IPS-20b (cell line): Measurements from ENCODE around the gene ATP6V0A4.
"Not testable (repeated sequence)": the region's sequence is repeated elsewhere in the genome, so short reads cannot be mapped to it uniquely, and the experiment has no call there.

ENCODE experiments used
- H3K27ac ChIP-seq: one replicate; pipeline ENCODE4 v1.5.1; 2013; ENCODE audit warnings: low read length
- H3K27me3 ChIP-seq: 2 replicates; pipeline ENCODE4 v1.6.1; 2013; ENCODE audit warnings: mild to moderate bottlenecking, low read length, inconsistent platforms; ENCODE audit not compliant: insufficient read depth
- H3K36me3 ChIP-seq: 2 replicates; pipeline ENCODE4 v1.6.1; 2013; ENCODE audit warnings: low read depth, mild to moderate bottlenecking, inconsistent platforms, low read length, moderate library complexity; ENCODE audit not compliant: insufficient read depth
- H3K4me1 ChIP-seq: 2 replicates; pipeline ENCODE4 v1.6.1; 2013; ENCODE audit warnings: mild to moderate bottlenecking, control low read depth, inconsistent platforms, low read length, moderate library complexity; ENCODE audit not compliant: insufficient read depth
- H3K4me3 ChIP-seq: 2 replicates; pipeline ENCODE4 v1.5.1; 2013; ENCODE audit warnings: mild to moderate bottlenecking, low read length, inconsistent platforms
- H3K9ac ChIP-seq: 2 replicates; pipeline ENCODE4 v1.6.1; 2013; ENCODE audit warnings: low read depth, mild to moderate bottlenecking, inconsistent platforms, low read length, moderate library complexity
- H3K9me3 ChIP-seq: 2 replicates; pipeline ENCODE4 v1.6.1; 2013; ENCODE audit warnings: mild to moderate bottlenecking, low read depth, low read length, inconsistent platforms; ENCODE audit not compliant: insufficient read depth

ATP6V0A4 gene

DNA sequence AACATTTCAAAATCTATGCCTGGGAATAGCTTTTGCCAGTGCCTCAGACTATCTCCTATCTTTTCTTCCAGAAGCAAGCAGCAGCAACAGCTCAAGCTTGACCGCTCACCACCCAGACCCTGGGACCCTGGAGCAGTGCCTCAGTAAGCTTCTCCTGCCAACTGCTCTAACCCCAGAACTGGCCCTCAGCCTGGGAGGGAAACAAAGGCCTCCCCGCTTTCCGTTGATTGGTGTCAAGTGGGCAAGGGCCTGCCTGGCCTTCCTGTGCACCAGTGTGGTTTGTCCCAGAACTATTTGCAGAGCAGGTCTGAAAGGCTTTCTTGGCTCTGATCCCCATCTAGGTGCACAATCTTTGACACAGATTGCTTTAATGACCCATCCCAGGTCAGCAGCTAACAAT is 3.3 kb upstream of the ATP6V0A4 start:
- Histone ChIP-seq H3K27ac (no peak overlapping the region), H3K27me3 (peaks cover 15% of the 10 kb centered on the region), H3K4me3 (no peak overlapping the region), H3K36me3 (no peaks in the 10 kb centered on the region), H3K4me1 (peaks cover 6% of the 10 kb centered on the region; the same call in 1 of the 2 replicates), H3K9me3 (no peaks in the 10 kb centered on the region), H3K9ac (no peak overlapping the region)

GRCh38 chr7:138799336-138800000 is 1.5 kb upstream of the ATP6V0A4 start:
- Histone ChIP-seq H3K9ac (no peak overlapping the region), H3K4me3 (no peak overlapping the region), H3K27me3 (peaks cover 15% of the 10 kb centered on the region), H3K9me3 (no peaks in the 10 kb centered on the region), H3K36me3 (no peaks in the 10 kb centered on the region), H3K27ac (no peak overlapping the region), H3K4me1 (peaks cover 6% of the 10 kb centered on the region; the same call in 1 of the 2 replicates)

DNA sequence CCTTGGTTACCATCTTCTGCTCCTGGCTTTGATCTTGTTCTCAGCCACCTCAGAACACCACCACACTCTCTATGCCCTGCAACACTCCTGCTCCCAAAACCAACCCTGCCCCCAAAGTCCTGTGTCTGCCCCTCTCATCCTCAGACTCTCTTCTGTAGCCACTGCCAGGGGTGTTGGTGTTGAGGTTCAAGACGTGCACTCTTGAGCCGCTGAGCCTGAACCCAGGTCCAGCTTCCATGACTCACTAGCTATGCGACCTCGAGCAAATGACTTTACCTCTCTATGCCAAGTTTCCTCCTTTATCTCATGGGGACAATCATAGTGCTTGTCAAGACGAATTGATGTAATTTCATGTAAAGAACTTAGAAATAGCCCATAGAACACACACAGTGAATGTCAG is 840 bp upstream of the ATP6V0A4 start:
- H3K27ac ChIP-seq, result no peak overlapping the region
- peaks cover 15% of the 10 kb centered on the region for H3K27me3 ChIP-seq
- H3K4me3 ChIP-seq, result no peak overlapping the region
- H3K4me1 ChIP-seq, result peaks cover 6% of the 10 kb centered on the region; the same call in 1 of the 2 replicates
- H3K9ac ChIP-seq, result no peak overlapping the region
- no peaks in the 10 kb centered on the region for H3K9me3 ChIP-seq
- H3K36me3 ChIP-seq, result no peaks in the 10 kb centered on the region

DNA sequence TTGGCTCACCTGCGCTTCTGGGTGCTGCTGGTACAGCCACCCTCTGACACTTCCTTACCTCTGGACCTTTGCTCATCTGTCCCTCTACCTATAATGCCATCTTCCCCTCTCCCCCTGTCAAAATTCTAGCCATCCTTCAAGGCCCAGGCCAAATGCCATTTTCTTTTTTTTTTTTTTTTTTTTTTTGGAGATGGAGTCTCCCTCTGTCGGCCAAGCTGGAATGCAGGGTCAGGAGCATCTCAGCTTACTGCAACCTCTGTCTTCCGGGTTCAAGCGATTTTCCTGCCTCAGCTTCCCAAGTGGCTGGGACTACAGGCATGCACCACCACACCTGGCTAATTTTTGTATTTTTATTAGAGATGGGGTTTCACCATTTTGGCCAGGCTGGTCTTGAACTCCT is 950 bp downstream of the ATP6V0A4 start:
- not testable (repeated sequence) for H3K36me3 ChIP-seq, H3K9me3 ChIP-seq, H3K27ac ChIP-seq, H3K4me1 ChIP-seq, H3K4me3 ChIP-seq, H3K9ac ChIP-seq
- H3K27me3 ChIP-seq, result peaks cover 15% of the 10 kb centered on the region

GRCh38 chr7:138796038-138796615 is 1.9 kb downstream of the ATP6V0A4 start:
- H3K4me3 ChIP-seq, result no peak overlapping the region
- H3K9me3 ChIP-seq, result no peaks in the 10 kb centered on the region
- H3K36me3 ChIP-seq, result no peaks in the 10 kb centered on the region
- peaks cover 15% of the 10 kb centered on the region for H3K27me3 ChIP-seq
- no peak overlapping the region for H3K27ac ChIP-seq
- no peak overlapping the region for H3K9ac ChIP-seq
- H3K4me1 ChIP-seq, result peaks cover 6% of the 10 kb centered on the region; the same call in 1 of the 2 replicates

- Histone ChIP-seq H3K4me3 (no peak overlapping the region), H3K9me3 (no peaks in the 10 kb centered on the region), H3K36me3 (no peaks in the 10 kb centered on the region), H3K27ac (no peak overlapping the region), H3K9ac (no peak overlapping the region), H3K4me1 (no peaks in the 10 kb centered on the region), H3K27me3 (no peaks in the 10 kb centered on the region)
Observed at GRCh38 chr7:138785587-138786437, 12.2 kb downstream of the ATP6V0A4 start.

- Histone ChIP-seq H3K9ac (no peak overlapping the region), H3K4me3 (no peak overlapping the region), H3K4me1 (no peaks in the 10 kb centered on the region), H3K27me3 (no peaks in the 10 kb centered on the region), H3K27ac (no peak overlapping the region), H3K36me3 (no peaks in the 10 kb centered on the region), H3K9me3 (no peaks in the 10 kb centered on the region)
Observed at GRCh38 chr7:138784692-138785091, 13.3 kb downstream of the ATP6V0A4 start.

DNA sequence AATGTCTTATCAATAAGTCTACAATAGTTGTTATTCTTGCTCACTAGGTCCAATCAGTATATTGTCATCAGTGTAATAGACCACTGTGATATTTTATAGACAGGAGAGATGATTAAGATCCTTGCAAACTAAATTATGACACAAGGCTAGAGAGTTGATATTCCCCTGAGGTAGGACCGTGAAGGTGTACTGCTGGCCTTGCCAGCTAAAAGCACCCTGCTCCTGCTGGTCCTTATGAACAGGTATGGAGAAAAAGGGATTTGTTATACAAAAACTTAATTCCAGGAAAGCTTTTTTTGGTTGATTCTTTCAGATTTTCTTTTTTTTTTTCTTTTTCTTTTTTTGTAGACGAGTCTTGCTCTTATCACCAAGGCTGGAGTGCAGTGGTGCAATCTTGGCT is 17.0 kb downstream of the ATP6V0A4 start:
- H3K36me3 ChIP-seq, result no peaks in the 10 kb centered on the region
- H3K9me3 ChIP-seq, result no peaks in the 10 kb centered on the region
- no peaks in the 10 kb centered on the region for H3K27me3 ChIP-seq

GRCh38 chr7:138776166-138776833 is 21.7 kb downstream of the ATP6V0A4 start:
- no peak overlapping the region for H3K9ac ChIP-seq
- no peaks in the 10 kb centered on the region for H3K4me1 ChIP-seq
- H3K9me3 ChIP-seq, result no peaks in the 10 kb centered on the region
- peaks cover 11% of the 10 kb centered on the region; the same call in 1 of the 2 replicates for H3K27me3 ChIP-seq
- no peak overlapping the region for H3K27ac ChIP-seq
- H3K4me3 ChIP-seq, result no peak overlapping the region
- no peaks in the 10 kb centered on the region for H3K36me3 ChIP-seq

More for the DNA sequence above, 17.0 kb downstream of the ATP6V0A4 start:
- Histone ChIP-seq H3K9ac (no peak overlapping the region), H3K4me3 (no peak overlapping the region), H3K27ac (no peak overlapping the region), H3K4me1 (no peaks in the 10 kb centered on the region)

GRCh38 chr7:138773817-138774216 is 24.2 kb downstream of the ATP6V0A4 start:
- no peak overlapping the region for H3K9ac ChIP-seq
- H3K9me3 ChIP-seq, result no peaks in the 10 kb centered on the region
- H3K4me3 ChIP-seq, result peak overlapping the region; percentile 39; the same call in 1 of the 2 replicates
- H3K27me3 ChIP-seq, result peaks cover 11% of the 10 kb centered on the region; the same call in 1 of the 2 replicates
- no peak overlapping the region for H3K27ac ChIP-seq
- no peaks in the 10 kb centered on the region for H3K4me1 ChIP-seq
- no peaks in the 10 kb centered on the region for H3K36me3 ChIP-seq

GRCh38 chr7:138773176-138773575 is 24.8 kb downstream of the ATP6V0A4 start:
- Histone ChIP-seq H3K9ac (no peak overlapping the region), H3K9me3 (no peaks in the 10 kb centered on the region), H3K36me3 (no peaks in the 10 kb centered on the region), H3K4me3 (no peak overlapping the region), H3K27me3 (peaks cover 11% of the 10 kb centered on the region; the same call in 1 of the 2 replicates), H3K27ac (no peak overlapping the region), H3K4me1 (no peaks in the 10 kb centered on the region)
